Activated T-helper 1 cell treated with anti-CD3 and anti-CD28 coated beads, Interleukin-12 subunit alpha, Interleukin-12 subunit beta, Interleukin-2, Interleukin-4 antibody, amounts not matched to agents 30 ng/mL and 10 ng/mL and 1 ng/mL, durations not matched to agents 14 hours and 24 hours and 36 hours (primary cell): ENCODE measurements around the gene PGD. TPM values are rescaled to one million over a fixed set of nuclear protein-coding genes. Genes with fewer than 3 reads are reported as not detected.
"Not testable (repeated sequence)": the region's sequence is repeated elsewhere in the genome, so short reads cannot be mapped to it uniquely, and the experiment has no call there.

ENCODE experiments used
- DNase-seq: peaks from one replicate; pipeline ENCODE4 v3.0.0; 2021; ENCODE audit warnings: low spot score
- H3K27ac Mint-ChIP-seq: one replicate; pipeline ENCODE4 v1.8.0; 2021; ENCODE audit warnings: mild to moderate bottlenecking, mixed read lengths
- H3K27me3 Mint-ChIP-seq: one replicate; pipeline ENCODE4 v1.8.0; 2022; ENCODE audit warnings: mild to moderate bottlenecking, moderate library complexity, mixed read lengths; ENCODE audit not compliant: insufficient read depth
- H3K36me3 Mint-ChIP-seq: one replicate; pipeline ENCODE4 v1.8.0; 2021; ENCODE audit warnings: low read depth, mixed read lengths
- H3K4me1 Mint-ChIP-seq: one replicate; pipeline ENCODE4 v1.8.0; 2021; ENCODE audit warnings: low read depth, mixed read lengths
- H3K4me3 Mint-ChIP-seq: one replicate; pipeline ENCODE4 v1.8.0; 2021; ENCODE audit warnings: mild to moderate bottlenecking, moderate library complexity, mixed read lengths
- H3K9me3 Mint-ChIP-seq: one replicate; pipeline ENCODE4 v1.8.0; 2021; ENCODE audit warnings: mixed read lengths
- intact Hi-C: fragments of 100-400 bp; cut with micrococcal nuclease; formaldehyde crosslinking; loops from one replicate; pipeline ENCODE4 v1.15.1; 2024
- total RNA-seq: library from RNA; stranded (reverse); gene quantifications from 2 replicates; pipeline ENCODE4 v1.2.3, GENCODE V29; 2022

Gene PGD
- total RNA-seq: 131 and 142 TPM in 2 replicates

DNA sequence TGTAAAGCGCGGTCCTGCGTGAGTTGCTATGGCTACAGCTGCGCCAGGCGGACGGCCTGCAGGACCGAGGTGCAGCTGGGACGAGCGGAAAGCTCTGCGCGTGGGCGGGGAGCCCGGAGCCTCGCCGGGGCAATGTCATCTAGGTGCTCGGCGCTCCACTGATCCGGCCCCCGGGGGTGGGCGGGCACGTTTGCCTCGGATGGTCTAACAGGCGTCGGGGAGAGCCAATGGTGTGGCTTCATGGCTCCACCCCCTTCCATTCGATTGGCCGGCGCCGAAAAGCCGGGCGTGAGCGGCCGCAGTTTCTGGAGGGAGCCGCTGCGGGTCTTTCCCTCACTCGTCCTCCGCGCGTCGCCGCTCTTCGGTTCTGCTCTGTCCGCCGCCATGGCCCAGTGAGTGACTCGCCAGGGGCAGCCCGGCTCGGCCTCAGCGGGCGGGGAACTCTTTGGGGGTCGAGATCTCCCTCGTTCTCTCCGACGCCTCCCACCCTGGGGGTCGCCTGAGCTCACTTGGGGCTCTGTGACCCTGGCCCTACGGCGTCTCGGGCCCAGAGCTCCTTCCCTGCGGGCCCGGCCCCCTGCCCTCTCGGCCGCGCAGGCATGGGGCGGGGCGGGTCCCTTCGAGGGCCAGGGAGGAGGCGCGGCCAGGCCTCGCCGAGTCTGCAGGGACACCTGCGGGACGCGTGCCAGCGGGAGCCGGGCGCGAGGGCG, at the start of gene PGD:
Gene PGD (plus strand): TSS at position 331 of the 710 bp plus-strand sequence. CDS start 54 bp downstream, at position 385.
- intact Hi-C loops: loop anchor here (1.0 to 5.0 kb wide), 9 partner anchors 11 to 1497 kb away; partner anchors contain the start of genes CENPS, CTNNBIP1, DFFA and KIF1B
- no peaks in the 10 kb centered on the region for H3K27me3 Mint-ChIP-seq
- peak; percentile 98 for DNase-seq
- peak within 1 kb of the TSS; percentile 77 for H3K27ac Mint-ChIP-seq
- peaks cover 18% of the 10 kb centered on the region for H3K36me3 Mint-ChIP-seq
- peaks cover 25% of the 10 kb centered on the region for H3K4me1 Mint-ChIP-seq
- H3K4me3 Mint-ChIP-seq: peak within 1 kb of the TSS; percentile 92
- H3K9me3 Mint-ChIP-seq: peaks cover 5% of the 10 kb centered on the region

DNA sequence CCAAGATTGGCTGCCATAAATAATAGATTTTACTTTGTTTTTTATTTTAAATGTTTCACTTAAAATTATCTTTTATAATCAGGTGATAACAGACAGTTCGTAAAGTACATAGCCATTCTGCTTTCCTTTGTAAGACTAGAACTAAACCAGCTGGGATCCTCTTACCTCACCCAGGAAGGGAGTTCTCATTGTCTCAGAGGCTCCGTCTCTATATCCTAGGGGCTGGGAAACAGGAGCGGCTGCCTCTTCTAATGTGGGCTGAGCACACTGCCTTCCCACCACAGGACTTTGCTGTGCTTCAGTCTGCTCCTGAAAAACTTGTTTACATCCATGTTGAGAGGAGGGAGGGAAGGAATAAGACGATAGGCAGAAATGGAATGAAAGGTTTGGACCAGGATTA, 45.6 kb upstream of the PGD start:
- intact Hi-C loops: no loop called here
- H3K4me3 Mint-ChIP-seq: no peak overlapping the region
- no peaks in the 10 kb centered on the region for H3K9me3 Mint-ChIP-seq
- H3K27ac Mint-ChIP-seq: no peak overlapping the region
- no peak for DNase-seq
- no peaks in the 10 kb centered on the region for H3K4me1 Mint-ChIP-seq
- H3K27me3 Mint-ChIP-seq: no peaks in the 10 kb centered on the region
- H3K36me3 Mint-ChIP-seq: peaks cover 5% of the 10 kb centered on the region

DNA sequence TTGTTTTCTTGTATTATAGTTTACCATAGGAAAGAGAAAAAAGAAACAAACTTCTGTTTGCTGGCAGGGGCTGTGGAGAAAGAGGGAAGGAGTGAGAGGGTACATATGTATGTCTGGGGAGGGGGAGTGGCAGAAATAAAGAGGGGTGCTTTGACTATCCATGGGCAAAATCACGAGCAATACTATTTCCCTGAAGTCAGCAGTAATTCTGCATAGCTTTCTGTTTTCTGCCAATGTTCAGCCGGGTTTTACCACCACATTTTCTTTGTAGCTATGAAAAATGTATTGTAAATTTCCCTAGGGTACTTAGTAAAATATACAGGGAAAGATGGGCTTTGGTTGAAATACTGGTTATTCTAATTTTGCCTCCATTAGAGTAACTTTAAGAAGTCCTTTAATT, 45.2 kb upstream of the PGD start:
- Mint-ChIP-seq H3K4me1 (no peaks in the 10 kb centered on the region), H3K27ac (no peak overlapping the region), H3K9me3 (no peaks in the 10 kb centered on the region), H3K27me3 (no peaks in the 10 kb centered on the region), H3K4me3 (no peak overlapping the region), H3K36me3 (peaks cover 3% of the 10 kb centered on the region)
- DNase-seq: no peak
- intact Hi-C loops: no loop called here

DNA sequence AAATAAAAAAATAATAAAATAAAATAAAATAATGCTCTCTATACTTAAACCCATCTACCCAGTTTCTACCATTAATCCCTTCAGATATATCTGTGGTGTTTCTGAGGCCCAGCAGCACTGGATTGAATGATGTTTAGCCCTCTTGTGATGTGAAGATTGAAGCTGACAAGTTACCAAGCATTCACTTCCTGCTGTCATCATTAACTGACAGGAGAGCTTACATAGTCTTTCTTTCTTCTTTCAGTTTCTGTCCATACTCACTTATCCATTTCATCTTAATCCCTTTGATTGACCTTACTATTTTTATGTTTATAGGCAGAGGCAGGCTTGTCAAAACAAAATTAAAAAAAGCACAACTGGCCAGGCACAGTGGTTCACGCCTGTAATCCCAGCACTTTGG, 38.8 kb upstream of the PGD start:
- Mint-ChIP-seq H3K27me3 (no peaks in the 10 kb centered on the region), H3K4me1 (peaks cover 15% of the 10 kb centered on the region), H3K36me3 (peaks cover 9% of the 10 kb centered on the region), H3K27ac (peak overlapping the region; percentile 28), H3K4me3 (no peak overlapping the region), H3K9me3 (no peaks in the 10 kb centered on the region)
- DNase-seq: no peak
- intact Hi-C loops: no loop called here

DNA sequence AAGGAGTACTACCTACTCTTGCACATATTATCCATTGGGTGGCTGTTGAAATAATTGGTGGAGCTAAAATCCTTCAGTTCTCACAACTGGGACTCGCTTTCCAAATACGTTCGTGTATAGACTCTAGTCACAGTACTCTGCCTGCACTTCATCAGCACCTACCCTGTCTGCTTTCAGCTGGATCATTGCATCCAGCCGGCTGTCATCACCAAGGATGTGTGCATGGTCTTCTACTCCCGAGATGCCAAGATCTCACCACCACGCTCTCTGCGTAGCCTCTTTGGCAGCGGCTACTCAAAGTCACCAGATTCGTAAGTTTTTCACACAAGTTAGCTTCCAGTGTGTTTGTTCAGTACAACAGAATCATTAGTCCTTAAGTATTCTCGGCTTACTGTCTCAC, 37.3 kb upstream of the PGD start:
- intact Hi-C loops: no loop called here
- no peaks in the 10 kb centered on the region for H3K27me3 Mint-ChIP-seq

DNA sequence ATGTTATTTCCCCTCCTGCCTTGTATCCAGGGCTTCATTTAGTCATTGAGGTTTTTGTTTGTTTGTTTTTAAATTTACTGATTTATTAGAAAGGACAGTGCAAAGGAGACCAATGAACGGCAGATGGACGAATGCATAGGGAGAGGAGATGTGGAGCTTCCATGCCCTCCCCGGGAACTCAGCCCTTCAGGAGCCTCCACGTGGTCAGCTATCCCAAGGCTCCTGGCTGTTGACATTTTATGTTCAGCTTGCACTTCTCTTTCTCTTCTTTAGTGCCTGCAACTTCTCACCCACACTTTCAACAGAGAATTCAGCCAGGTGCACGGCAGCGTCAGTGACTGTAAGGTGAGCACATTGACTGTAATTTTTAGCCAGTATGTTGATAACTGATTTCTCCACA, 30.7 kb upstream of the PGD start:
- no peak for DNase-seq
- Mint-ChIP-seq H3K4me3 (no peak overlapping the region), H3K27me3 (no peaks in the 10 kb centered on the region), H3K27ac (no peak overlapping the region), H3K9me3 (no peaks in the 10 kb centered on the region), H3K36me3 (peaks cover 10% of the 10 kb centered on the region), H3K4me1 (no peaks in the 10 kb centered on the region)
- intact Hi-C loops: no loop called here

More for the DNA sequence above, 37.3 kb upstream of the PGD start:
- no peak for DNase-seq
- Mint-ChIP-seq H3K4me1 (peaks cover 15% of the 10 kb centered on the region), H3K4me3 (no peak overlapping the region), H3K27ac (no peak overlapping the region), H3K9me3 (no peaks in the 10 kb centered on the region), H3K36me3 (peaks cover 9% of the 10 kb centered on the region)

DNA sequence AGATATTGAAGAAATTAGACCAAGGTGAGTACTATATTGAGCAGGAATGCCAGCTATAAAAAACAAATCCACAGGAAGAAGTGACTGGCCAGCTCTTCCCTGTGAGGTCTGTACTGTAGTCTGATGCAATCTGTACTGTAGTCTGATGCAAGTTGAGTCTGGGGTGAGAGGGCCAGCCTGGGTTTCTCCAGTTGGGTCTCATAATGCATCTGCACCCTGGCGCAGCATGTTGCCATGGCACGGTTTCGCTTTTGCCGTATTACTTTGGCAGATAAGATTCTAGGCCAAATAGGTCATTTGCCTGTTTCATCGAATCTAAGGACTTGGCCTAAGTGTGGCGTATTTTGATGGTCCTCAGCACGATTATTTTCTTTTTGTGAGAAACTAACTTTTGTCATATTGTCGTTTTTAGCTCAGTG, 24.4 kb upstream of the PGD start:
- no peak overlapping the region for H3K27ac Mint-ChIP-seq
- H3K27me3 Mint-ChIP-seq: no peaks in the 10 kb centered on the region
- no peaks in the 10 kb centered on the region for H3K4me1 Mint-ChIP-seq
- no peak for DNase-seq
- no peaks in the 10 kb centered on the region for H3K9me3 Mint-ChIP-seq
- H3K4me3 Mint-ChIP-seq: no peak overlapping the region
- peaks cover 12% of the 10 kb centered on the region for H3K36me3 Mint-ChIP-seq
- intact Hi-C loops: no loop called here

DNA sequence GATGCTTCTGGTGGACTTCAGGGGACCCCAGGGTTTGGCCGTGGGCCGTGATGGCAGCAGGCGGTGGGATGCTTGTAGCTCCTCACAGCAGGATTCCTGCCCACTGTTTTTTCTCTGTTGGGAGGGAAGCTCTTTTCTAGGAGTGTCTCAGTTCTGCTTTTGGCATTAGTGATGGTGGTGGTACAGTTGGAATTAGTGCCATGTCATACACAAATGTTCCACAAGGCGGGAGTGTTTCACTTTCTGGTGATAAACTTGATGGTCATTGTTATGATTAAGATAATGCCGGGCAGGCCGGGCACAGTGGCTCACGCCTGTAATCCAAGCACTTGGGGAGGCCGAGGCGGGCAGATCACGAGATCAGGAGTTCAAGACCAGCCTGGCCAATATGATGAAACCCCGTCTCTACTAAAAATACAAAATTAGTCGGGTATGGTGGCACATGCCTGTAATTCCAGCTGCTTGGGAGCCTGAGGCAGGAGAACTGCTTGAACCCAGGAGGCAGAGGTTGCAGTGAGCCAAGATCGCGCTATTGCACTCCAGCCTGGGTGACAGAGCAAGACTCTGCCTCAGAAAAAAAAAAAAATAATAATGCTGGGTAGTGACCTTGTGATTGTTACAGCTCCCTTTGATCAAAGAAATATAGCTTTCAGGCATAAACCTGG, 21.4 kb upstream of the PGD start:
- intact Hi-C loops: loop anchor here (1.0 kb wide), 2 partner anchors 51 to 117 kb away; no protein-coding TSS in a partner anchor
- DNase-seq, H3K27ac Mint-ChIP-seq, H3K27me3 Mint-ChIP-seq, H3K4me3 Mint-ChIP-seq, H3K9me3 Mint-ChIP-seq, H3K4me1 Mint-ChIP-seq, H3K36me3 Mint-ChIP-seq: not testable (repeated sequence)

DNA sequence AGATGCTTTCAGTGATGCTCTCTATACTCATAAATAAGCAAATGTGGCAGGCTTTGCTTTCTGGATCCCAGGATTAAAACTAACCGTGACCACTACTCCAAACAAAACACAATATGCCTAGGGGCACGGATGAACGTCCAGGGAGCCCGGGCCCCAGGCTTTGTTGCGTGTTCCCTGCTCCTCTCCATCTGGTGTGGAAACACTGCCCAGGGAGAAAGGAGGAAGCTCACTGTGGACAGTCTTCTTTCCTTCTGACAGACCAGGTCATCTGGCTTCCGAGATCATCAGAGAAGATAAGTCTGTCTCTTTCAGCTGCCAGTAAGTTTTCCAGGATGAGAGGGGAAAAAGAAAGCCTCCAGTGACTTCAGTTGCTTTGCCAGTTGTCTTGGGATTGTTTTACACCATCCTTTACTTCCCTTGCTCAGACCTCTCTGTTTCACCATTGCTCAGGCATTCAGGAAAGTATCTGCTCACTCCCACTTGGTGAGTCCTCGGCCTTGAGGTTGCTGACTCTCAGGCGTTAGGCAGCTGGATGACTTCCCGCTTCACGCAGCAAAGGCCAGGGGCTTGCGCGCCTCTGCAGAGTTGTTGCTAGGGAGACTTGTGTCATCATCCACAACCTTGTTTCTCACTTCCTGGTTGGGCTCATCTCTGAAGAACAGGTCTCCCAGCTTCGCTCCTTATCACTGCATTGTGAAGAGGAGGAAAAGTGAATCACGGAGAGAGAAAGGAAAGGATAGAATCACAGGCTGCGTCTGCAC, 20.6 kb upstream of the PGD start:
- DNase-seq: no peak
- no peaks in the 10 kb centered on the region for H3K9me3 Mint-ChIP-seq
- intact Hi-C loops: no loop called here
- no peak overlapping the region for H3K27ac Mint-ChIP-seq
- H3K4me1 Mint-ChIP-seq: no peaks in the 10 kb centered on the region
- H3K36me3 Mint-ChIP-seq: peaks cover 6% of the 10 kb centered on the region
- H3K4me3 Mint-ChIP-seq: no peak overlapping the region
- H3K27me3 Mint-ChIP-seq: no peaks in the 10 kb centered on the region

DNA sequence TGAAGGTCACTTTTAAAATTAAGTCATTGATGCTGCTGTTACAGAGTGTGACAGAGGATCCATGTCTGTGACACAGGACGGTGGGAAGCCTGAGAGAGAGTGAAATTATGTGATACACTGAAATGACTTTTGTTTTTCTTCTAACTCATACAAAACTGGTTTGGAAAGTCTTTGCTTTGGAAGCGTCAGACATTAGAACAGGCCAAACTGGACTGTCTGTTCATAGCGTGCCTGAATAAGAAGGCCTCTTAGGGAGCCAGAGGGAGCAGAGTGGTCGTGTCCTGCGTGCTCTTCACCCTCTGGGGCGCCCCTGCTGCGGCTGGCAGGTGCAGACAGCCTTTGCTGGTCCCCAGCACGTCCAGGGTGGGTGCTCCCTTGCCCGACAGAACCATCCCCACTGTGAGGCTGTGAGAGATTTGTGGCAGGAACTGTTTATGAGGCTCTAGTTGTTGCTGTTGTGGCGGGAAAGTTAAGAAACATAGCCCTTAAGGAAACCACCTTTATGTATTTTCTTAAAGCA, 19.7 kb upstream of the PGD start:
- no peak for DNase-seq
- peaks cover 5% of the 10 kb centered on the region for H3K36me3 Mint-ChIP-seq
- H3K4me3 Mint-ChIP-seq: no peak overlapping the region
- no peak overlapping the region for H3K27ac Mint-ChIP-seq
- H3K9me3 Mint-ChIP-seq: no peaks in the 10 kb centered on the region
- no peaks in the 10 kb centered on the region for H3K27me3 Mint-ChIP-seq
- no peaks in the 10 kb centered on the region for H3K4me1 Mint-ChIP-seq
- intact Hi-C loops: no loop called here

DNA sequence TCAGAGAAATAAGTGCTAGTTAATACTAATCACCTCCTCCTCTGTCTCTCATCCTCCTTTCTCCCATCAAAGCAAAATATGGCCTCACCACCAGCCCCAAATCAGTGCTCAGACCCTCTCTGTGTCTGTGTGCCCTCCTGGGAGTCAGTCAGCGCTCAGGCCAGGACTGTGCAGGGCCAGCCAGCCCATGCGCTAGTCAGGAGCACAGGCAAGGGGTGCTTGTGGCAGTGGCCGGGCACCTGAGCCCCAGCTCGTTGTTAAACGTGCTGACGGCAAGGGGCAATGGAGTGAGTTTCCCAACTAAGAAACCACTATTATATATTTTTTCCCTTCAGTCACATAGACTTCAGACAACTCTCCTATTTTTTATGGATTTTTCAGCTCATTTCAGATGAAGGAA, 19.2 kb upstream of the PGD start:
- Mint-ChIP-seq H3K27me3 (no peaks in the 10 kb centered on the region), H3K4me1 (no peaks in the 10 kb centered on the region), H3K9me3 (no peaks in the 10 kb centered on the region), H3K36me3 (peaks cover 2% of the 10 kb centered on the region), H3K27ac (no peak overlapping the region), H3K4me3 (no peak overlapping the region)
- no peak for DNase-seq
- intact Hi-C loops: no loop called here

DNA sequence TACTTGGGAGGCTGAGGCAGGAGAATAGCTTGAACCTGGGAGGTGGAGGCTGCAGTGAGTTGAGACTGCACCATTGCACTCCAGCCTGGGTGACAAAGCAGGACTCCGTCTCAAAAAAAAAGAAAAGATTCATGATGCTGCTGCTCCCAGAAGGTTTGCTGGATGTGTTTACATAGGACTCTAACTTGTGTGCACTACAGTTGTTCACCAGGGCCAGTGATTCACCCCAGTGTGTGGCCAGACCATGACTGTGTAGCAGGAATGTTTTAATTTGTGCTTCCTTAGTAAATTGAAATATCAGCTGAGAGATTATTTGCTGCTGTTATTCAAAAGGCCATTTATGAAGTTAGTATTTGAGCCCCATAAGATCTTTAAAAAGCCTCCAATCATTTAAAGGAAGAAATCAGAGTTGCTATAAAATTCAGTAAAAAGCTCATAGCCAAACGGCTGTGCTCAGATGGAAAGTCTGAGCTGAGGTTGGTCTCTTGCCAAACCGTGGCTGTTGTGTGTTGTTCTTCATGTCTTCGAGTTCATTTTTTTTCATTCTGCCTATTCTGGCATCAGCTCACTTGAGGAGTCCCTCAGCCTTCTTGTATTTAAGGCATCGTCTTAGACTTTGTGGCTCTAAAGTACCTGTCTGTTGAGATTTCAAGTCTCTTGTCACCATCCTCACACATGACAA, 18.1 kb upstream of the PGD start:
- Mint-ChIP-seq H3K27ac (no peak overlapping the region), H3K4me3 (no peak overlapping the region), H3K27me3 (no peaks in the 10 kb centered on the region), H3K9me3 (no peaks in the 10 kb centered on the region), H3K36me3 (peaks cover 2% of the 10 kb centered on the region), H3K4me1 (no peaks in the 10 kb centered on the region)
- intact Hi-C loops: no loop called here
- DNase-seq: no peak
